HG02610 (cell line): ENCODE results near the gene GET3.

Experiments
- ATAC-seq: cut with Tn5 transposase; IDR thresholded peaks from one replicate; pipeline ENCODE4 v1.9.1; 2021; ENCODE audit warnings: mild to moderate bottlenecking, moderate library complexity; ENCODE audit not compliant: unreplicated experiment

The GET3 gene

DNA sequence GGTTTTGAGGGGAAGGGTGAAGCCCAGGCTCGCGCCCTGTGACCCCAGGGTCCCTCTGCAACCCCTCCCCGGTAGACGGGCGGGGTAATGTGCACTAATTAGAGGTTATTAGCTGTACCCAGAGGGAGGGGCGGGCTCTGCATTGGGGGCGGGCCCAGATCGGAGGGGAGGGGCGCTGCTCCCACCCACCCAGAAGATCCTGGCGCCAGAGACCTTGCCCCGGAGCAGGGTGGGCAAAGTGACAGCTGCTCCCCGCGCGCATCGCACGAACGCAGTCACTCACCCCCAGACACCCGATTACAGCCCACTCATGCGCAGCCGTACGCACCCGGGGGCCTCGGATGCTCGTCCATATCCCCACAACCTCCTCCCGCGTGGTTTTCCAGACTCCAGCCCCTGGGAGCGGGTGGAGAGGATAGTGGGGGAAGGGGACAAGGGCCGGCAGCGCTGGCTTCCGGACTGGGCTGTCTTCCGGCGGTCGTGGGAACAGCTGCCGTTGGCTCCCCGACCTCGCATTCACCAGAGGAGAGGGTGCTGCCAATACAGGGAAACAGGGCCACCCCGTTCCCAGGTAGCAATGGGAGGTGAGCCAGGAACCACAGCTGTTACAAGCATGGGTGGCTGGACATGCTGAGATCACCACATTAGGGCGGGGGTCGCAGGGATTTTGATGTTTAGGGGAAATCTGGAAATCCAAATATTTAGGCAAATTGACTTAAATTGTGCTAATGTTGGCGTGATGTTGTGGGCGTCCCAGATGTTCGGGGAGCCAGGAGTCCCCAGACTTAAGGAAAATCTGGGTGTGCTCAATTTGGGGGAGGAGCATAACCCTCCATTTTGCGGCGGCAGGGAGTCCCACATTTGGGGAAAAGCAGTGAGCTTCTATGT, 41.0 kb downstream of the GET3 start:
- ATAC-seq: no peak

GRCh38 chr19:12778905-12779161, 41.5 kb downstream of the GET3 start:
- no peak for ATAC-seq

DNA sequence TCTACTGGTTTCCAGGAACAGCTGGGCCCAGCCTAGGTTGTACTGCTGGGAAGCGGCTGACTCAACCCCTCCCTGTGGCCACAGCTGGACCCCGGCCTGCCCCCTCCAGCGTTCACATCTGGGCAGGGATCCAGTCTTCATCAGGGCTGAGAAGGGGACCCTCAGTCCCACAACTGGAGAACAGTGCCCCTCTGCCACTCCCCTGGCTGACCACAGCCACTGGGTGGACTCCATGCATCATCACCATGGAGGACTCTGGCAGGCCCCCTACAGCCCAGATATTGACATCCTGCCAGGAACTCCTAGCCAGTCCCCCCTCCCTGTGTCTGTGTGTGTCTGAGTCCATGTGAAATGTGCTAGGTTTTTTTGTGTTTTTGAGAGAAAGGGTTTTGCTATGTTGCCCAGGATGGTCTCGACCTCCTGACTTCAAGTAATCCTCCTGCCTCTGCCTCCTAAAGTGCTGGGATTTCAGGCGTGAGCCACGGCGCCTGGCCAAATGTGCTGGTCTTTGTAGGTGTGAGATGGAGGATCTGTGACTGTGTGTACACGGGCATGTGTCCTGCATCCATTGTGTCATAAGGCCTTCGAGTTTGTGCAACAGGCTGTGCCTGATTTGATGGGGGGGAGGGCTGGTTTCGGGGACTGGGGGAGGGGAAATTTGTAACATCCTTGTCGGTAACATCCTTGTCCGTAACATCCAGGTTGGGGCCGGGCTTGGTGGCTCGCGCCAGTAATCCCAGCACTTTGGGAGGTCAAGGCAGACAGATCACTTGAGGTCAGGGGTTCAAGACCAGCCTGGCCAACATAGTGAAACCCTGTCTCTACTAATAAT, 42.1 kb downstream of the GET3 start:
- no peak for ATAC-seq

DNA sequence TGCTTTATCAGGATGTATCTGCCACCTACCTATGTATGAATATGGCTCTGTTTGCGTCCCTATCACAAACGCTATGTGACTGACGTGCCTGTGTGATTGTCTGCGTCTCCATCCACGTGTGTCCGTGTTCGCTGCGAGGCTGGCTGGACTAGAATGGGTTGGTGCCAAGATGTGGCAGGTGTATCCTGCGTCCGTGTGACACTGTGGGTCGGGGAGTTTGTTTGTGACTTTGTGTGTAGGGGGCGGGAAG, 44.8 kb downstream of the GET3 start:
- peak; percentile 20 for ATAC-seq

GRCh38 chr19:12782424-12783290, 45.4 kb downstream of the GET3 start:
- ATAC-seq: peak; percentile 20

- ATAC-seq: no peak
Observed at GRCh38 chr19:12783291-12783848, 46.1 kb downstream of the GET3 start.

DNA sequence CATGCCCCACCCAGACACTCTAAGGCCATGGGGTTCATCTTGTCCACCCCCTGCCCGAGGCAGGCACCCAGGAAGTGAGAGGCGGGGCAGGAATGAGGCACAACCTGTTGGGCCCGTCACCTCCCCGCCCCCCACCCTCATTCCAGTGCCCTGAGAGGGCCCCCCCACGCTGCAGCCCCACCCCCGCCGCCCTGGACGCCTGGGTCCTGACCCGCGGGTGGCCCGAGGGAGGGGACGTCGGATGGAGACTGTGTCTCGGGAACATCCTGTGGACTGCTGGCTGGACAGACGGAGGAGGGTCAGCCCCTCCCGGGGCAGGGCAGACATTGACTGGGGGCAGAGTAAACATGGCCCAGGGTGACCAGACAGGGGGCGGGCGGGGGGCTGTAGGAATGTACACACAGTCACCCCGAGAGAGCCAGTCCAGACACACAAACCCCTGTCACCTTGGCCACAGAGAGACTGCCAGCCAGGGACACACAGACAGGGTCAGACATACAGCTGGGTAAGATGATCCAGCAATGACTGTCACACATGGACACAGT, 46.6 kb downstream of the GET3 start:
- ATAC-seq: no peak

- no peak for ATAC-seq
Observed at GRCh38 chr19:12784394-12784870, 47.1 kb downstream of the GET3 start.

- no peak for ATAC-seq
Observed at GRCh38 chr19:12784871-12785430, 47.7 kb downstream of the GET3 start.

DNA sequence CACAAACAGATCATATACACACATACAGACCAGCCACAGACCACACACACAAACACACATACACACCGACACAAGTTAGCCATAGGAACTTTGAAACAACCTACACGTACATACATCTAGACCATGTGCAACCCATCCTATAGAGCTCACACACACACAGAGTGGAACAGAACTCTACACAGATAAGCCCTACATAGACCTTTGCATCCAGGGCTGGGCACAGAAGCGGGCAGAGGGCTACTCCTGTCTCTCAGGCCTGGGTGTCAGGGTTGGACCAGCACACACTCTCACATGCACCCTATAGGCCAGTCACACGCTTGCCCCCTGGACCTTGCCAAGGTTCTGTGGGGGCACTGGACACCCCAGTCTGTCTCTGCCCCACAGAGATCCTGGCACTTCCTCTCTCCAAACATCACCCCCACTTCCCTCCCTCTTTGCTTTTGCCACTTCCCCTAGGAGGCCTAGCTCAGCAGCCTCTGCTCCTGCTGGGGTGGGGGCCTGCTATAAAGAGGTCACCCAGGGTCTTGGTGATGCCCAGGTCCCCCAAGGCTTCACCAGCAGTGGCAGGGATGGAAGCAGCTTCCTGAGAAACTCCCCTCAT, 48.2 kb downstream of the GET3 start:
- no peak for ATAC-seq

GRCh38 chr19:12786141-12786870, 49.0 kb downstream of the GET3 start:
- ATAC-seq: no peak

GRCh38 chr19:12786952-12787351, 49.7 kb downstream of the GET3 start:
- ATAC-seq: no peak

- no peak for ATAC-seq
Observed at GRCh38 chr19:12787458-12787857, 50.2 kb downstream of the GET3 start.

- no peak for ATAC-seq
Observed at GRCh38 chr19:12788042-12788681, 50.9 kb downstream of the GET3 start.

DNA sequence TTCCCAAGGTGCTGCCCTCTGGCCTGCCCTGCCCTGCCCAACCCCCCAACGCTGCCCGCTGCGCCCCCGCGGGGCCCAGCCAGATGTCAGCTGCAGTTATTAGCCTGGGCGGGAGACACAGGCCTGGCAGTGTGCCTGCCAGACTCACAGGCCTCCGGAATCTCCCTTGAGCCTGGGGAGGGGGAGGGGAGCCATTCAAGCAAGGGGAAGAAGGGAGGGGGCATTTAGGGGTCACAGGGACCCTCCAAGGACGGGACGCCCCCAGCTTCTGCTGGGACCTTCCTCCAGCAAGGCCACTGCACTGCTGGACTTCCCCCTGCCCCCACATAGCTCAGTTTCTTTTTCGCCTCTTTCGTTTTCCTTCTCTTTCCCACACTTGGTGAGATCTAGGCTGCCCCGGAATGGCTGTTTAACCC, 51.4 kb downstream of the GET3 start:
- no peak for ATAC-seq

- ATAC-seq: no peak
Observed at GRCh38 chr19:12789098-12789903, 52.0 kb downstream of the GET3 start.

DNA sequence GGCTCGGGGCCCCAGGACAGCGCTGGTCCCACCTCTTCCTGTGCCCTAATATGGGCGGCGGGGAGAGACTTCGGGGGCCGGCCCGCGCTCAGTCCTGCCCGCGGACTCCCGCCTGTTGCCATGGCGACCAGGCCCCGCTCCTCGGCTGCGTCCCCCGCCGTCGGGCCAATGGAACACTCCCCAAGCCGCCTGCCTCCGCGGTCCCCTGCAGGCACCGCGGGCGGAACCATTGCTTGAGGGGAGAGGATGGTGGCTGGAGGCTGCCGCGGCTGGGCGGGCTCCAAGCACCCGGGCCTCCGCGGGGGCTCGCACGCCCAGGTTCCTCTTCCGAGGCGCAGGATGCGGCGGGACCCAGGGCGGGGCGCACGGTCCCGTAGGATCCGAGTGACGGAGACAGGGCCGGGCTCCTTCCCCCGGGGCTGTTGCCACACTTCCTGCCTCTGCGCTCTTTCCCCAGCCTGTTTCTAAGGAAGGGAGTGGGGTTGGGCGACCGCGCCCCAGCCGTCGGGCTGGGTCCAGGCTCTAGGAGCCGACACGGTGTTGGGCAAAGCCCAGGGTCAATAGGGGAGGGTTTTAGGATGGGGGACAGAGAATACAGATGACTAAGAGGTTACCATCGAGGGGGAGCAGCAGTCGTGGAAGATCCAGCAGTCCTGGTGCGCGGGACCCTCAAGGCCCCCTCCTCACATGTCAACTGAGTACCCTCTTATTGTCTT, 52.8 kb downstream of the GET3 start:
- peak; percentile 35 for ATAC-seq
